Neural progenitor cell (in vitro differentiated cells): ENCODE data around the gene RUVBL2. TPM values are rescaled to one million over a fixed set of nuclear protein-coding genes. Genes with fewer than 3 reads are reported as not detected.

Experiments used
- DNase-seq: peaks from one replicate; pipeline ENCODE4 v3.0.0-alpha.2; 2016; ENCODE audit warnings: low spot score
- H2AFZ ChIP-seq: fragments of 200-600 bp; sonication (generic); replicated peaks from 2 replicates; pipeline ENCODE4 v1.6.1; 2016; ENCODE audit warnings: antibody characterized with exemption
- H3F3A ChIP-seq: fragments of 200-600 bp; sonication (generic); 2 replicates; pipeline ENCODE4 v1.6.1; 2016; ENCODE audit warnings: antibody characterized with exemption, low read depth
- H3K27ac ChIP-seq: fragments of 200-600 bp; sonication (generic); 2 replicates; pipeline ENCODE4 v1.5.1; 2016; ENCODE audit warnings: mild to moderate bottlenecking
- H3K27me3 ChIP-seq: fragments of 200-600 bp; sonication (generic); 2 replicates; pipeline ENCODE4 v1.6.1; 2016; ENCODE audit warnings: mild to moderate bottlenecking, moderate library complexity
- H3K36me3 ChIP-seq: fragments of 200-600 bp; sonication (generic); 2 replicates; pipeline ENCODE4 v1.5.1; 2016
- H3K4me1 ChIP-seq: fragments of 200-600 bp; sonication (generic); 2 replicates; pipeline ENCODE4 v1.6.1; 2016; ENCODE audit warnings: mixed run types
- H3K4me2 ChIP-seq: fragments of 200-600 bp; sonication (generic); 2 replicates; pipeline ENCODE4 v1.6.1; 2016
- H3K4me3 ChIP-seq: fragments of 200-600 bp; sonication (generic); 2 replicates; pipeline ENCODE4 v1.5.1; 2016
- H3K79me2 ChIP-seq: fragments of 200-600 bp; sonication (generic); 2 replicates; pipeline ENCODE4 v1.6.1; 2016; ENCODE audit warnings: low read depth
- H3K9ac ChIP-seq: fragments of 200-600 bp; sonication (generic); 2 replicates; pipeline ENCODE4 v1.6.1; 2016
- H3K9me3 ChIP-seq: fragments of 200-600 bp; sonication (generic); 2 replicates; pipeline ENCODE4 v1.5.1; 2016; ENCODE audit warnings: low read depth
- H4K20me1 ChIP-seq: fragments of 200-600 bp; sonication (generic); 2 replicates; pipeline ENCODE4 v1.6.1; 2016; ENCODE audit warnings: low read depth
- H3K27ac Mint-ChIP-seq: 3 replicates; pipeline ENCODE4 v1.8.0; 2021; ENCODE audit warnings: mixed read lengths
- H3K27me3 Mint-ChIP-seq: 2 replicates; pipeline ENCODE4 v1.8.0; 2022; ENCODE audit warnings: low read depth, mild to moderate bottlenecking, inconsistent platforms, moderate library complexity, mixed read lengths; ENCODE audit not compliant: insufficient read depth
- H3K36me3 Mint-ChIP-seq: 3 replicates; pipeline ENCODE4 v1.8.0; 2021; ENCODE audit warnings: mixed read lengths
- H3K4me1 Mint-ChIP-seq: 3 replicates; pipeline ENCODE4 v1.8.0; 2021; ENCODE audit warnings: mixed read lengths
- H3K4me3 Mint-ChIP-seq: 3 replicates; pipeline ENCODE4 v1.8.0; 2021; ENCODE audit warnings: mild to moderate bottlenecking, moderate library complexity, mixed read lengths
- H3K9me3 Mint-ChIP-seq: 3 replicates; pipeline ENCODE4 v1.8.0; 2020; ENCODE audit warnings: mixed read lengths
- EZH2 ChIP-seq: fragments of 200-600 bp; sonication (generic); IDR thresholded peaks from 2 replicates; pipeline ENCODE4 v1.6.1; 2017; ENCODE audit warnings: antibody characterized with exemption, mild to moderate bottlenecking, moderate library complexity
- EZH2phosphoT487 ChIP-seq: fragments of 200-600 bp; sonication (generic); IDR thresholded peaks from 2 replicates; pipeline ENCODE4 v1.6.1; 2017; ENCODE audit warnings: antibody characterized with exemption
- total RNA-seq: library from RNA; depleted of rRNA; stranded (reverse); fragments of >200 nt; gene quantifications from 2 replicates; pipeline ENCODE4 v1.2.3, GENCODE V29; 2015; ENCODE audit warnings: low replicate concordance
- TF ChIP-seq, protein P1 (sequence below): fragments of 200-600 bp; sonication (generic); IDR thresholded peaks from 2 replicates; pipeline ENCODE4 v1.5.1; 2017; ENCODE audit warnings: antibody characterized with exemption, mild to moderate bottlenecking

Gene RUVBL2
- total RNA-seq, 1 donor from 2014 or later = 67.0 TPM

GRCh38 chr19:48970923-48971395, 22.7 kb upstream of the RUVBL2 start:
- no peak overlapping the region for H2AFZ ChIP-seq

DNA sequence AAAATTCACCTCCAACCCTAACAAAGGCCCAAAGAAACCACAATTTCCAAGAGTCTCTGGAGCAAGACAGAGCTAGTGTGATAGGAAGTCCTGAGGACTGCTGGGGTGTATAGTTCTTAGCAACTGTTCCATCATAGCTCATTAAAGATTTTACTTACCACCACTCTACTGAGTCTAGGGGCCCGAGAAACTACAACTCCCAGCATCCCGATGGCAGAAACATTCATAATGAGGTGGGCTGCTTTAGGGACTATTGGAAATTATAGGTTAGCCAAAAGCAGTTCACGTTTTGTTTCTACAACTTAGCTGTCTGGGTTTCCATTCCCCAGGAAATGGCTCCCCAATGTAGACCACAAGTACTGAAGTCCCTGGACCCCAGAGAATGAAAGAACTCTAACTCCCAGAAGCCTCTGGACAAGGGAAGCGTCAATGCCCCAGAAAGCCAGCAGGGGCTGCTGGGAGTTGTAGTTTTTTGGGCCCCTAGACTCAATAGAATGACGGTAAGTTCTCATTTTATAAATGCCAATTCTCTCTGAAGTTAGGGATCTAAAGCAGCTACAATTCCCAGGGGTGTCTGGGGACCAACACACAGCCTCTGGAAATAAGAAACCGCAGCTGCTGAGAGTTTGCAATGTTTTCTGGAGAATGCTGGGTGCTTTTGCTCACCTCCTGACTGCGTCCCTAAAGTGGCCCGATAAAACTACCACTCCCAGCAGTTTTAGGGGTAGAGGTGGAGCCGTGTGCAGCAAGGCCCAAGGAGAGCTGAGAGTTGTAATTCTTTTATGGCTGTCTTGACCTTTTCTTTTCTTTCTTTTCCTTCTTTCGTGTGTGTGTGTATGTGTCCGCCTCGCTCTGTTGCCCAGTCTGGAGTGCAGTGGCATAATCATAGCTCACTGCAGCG, 17.5 kb upstream of the RUVBL2 start:
- Mint-ChIP-seq H3K36me3 (peaks cover 10% of the 10 kb centered on the region), H3K9me3 (no peaks in the 10 kb centered on the region), H3K27ac (no peak overlapping the region), H3K4me1 (peaks cover under 1% of the 10 kb centered on the region), H3K27me3 (peaks cover 5% of the 10 kb centered on the region), H3K4me3 (no peak overlapping the region)
- H3F3A ChIP-seq = peaks cover 7% of the 10 kb centered on the region
- TF ChIP-seq, protein P1, sequence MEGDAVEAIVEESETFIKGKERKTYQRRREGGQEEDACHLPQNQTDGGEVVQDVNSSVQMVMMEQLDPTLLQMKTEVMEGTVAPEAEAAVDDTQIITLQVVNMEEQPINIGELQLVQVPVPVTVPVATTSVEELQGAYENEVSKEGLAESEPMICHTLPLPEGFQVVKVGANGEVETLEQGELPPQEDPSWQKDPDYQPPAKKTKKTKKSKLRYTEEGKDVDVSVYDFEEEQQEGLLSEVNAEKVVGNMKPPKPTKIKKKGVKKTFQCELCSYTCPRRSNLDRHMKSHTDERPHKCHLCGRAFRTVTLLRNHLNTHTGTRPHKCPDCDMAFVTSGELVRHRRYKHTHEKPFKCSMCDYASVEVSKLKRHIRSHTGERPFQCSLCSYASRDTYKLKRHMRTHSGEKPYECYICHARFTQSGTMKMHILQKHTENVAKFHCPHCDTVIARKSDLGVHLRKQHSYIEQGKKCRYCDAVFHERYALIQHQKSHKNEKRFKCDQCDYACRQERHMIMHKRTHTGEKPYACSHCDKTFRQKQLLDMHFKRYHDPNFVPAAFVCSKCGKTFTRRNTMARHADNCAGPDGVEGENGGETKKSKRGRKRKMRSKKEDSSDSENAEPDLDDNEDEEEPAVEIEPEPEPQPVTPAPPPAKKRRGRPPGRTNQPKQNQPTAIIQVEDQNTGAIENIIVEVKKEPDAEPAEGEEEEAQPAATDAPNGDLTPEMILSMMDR = no peak
- TF ChIP-seq EZH2 (no peak), EZH2phosphoT487 (no peak)
- H3K9me3 ChIP-seq = no peaks in the 10 kb centered on the region
- no peaks in the 10 kb centered on the region for H3K4me1 ChIP-seq
- peak; percentile 71 for DNase-seq
- no peak overlapping the region for H2AFZ ChIP-seq
- no peak overlapping the region for H3K27ac ChIP-seq
- no peak overlapping the region for H3K9ac ChIP-seq
- no peaks in the 10 kb centered on the region for H3K27me3 ChIP-seq
- H3K4me3 ChIP-seq = no peak overlapping the region
- H3K79me2 ChIP-seq = no peaks in the 10 kb centered on the region
- H3K36me3 ChIP-seq = no peaks in the 10 kb centered on the region
- H3K4me2 ChIP-seq = no peak overlapping the region
- H4K20me1 ChIP-seq = no peaks in the 10 kb centered on the region

More at GRCh38 chr19:48970923-48971395, 22.7 kb upstream of the RUVBL2 start:
- H3K79me2 ChIP-seq = peaks cover 9% of the 10 kb centered on the region
- no peak overlapping the region for H3K9ac ChIP-seq
- H3K4me3 ChIP-seq = no peak overlapping the region
- H3F3A ChIP-seq = peaks cover 36% of the 10 kb centered on the region
- no peak overlapping the region for H3K27ac ChIP-seq
- peaks cover 19% of the 10 kb centered on the region for H3K4me1 Mint-ChIP-seq
- H3K27me3 ChIP-seq = no peaks in the 10 kb centered on the region
- no peaks in the 10 kb centered on the region for H3K9me3 Mint-ChIP-seq
- peaks cover 9% of the 10 kb centered on the region for H4K20me1 ChIP-seq
- TF ChIP-seq, protein P1 = peak; percentile 95
- no peak for TF ChIP-seq EZH2phosphoT487
- no peaks in the 10 kb centered on the region for H3K9me3 ChIP-seq
- peaks cover 8% of the 10 kb centered on the region for H3K4me1 ChIP-seq
- peak; percentile 94 for DNase-seq
- no peak overlapping the region for H3K4me2 ChIP-seq
- peaks cover 7% of the 10 kb centered on the region for H3K36me3 ChIP-seq
- H3K27me3 Mint-ChIP-seq = peaks cover 17% of the 10 kb centered on the region
- no peak overlapping the region for H3K4me3 Mint-ChIP-seq
- H3K36me3 Mint-ChIP-seq = peaks cover 20% of the 10 kb centered on the region
- H3K27ac Mint-ChIP-seq = no peak overlapping the region

GRCh38 chr19:48977061-48977460, 16.6 kb upstream of the RUVBL2 start:
- no peak overlapping the region for H3K27ac Mint-ChIP-seq
- Histone ChIP-seq H3K4me1 (no peaks in the 10 kb centered on the region), H4K20me1 (no peaks in the 10 kb centered on the region), H3K9ac (no peak overlapping the region), H3K9me3 (no peaks in the 10 kb centered on the region), H2AFZ (no peak overlapping the region), H3K79me2 (no peaks in the 10 kb centered on the region), H3K4me2 (no peak overlapping the region), H3K36me3 (no peaks in the 10 kb centered on the region), H3K27me3 (no peaks in the 10 kb centered on the region), H3K4me3 (no peak overlapping the region), H3K27ac (no peak overlapping the region), H3F3A (no peaks in the 10 kb centered on the region)
- H3K4me3 Mint-ChIP-seq = no peak overlapping the region
- no peaks in the 10 kb centered on the region for H3K4me1 Mint-ChIP-seq
- DNase-seq = no peak
- H3K36me3 Mint-ChIP-seq = peaks cover 15% of the 10 kb centered on the region
- H3K9me3 Mint-ChIP-seq = no peaks in the 10 kb centered on the region
- no peak for TF ChIP-seq EZH2phosphoT487
- no peak for TF ChIP-seq EZH2
- TF ChIP-seq, protein P1 = no peak
- H3K27me3 Mint-ChIP-seq = peaks cover 5% of the 10 kb centered on the region
